ACHN (cell line): Measurements from ENCODE around the gene ACO2.
"Not testable (repeated sequence)": the region's sequence is repeated elsewhere in the genome, so short reads cannot be mapped to it uniquely, and the experiment has no call there.

Experiments used
- DNase-seq: peaks from one replicate; pipeline ENCODE4 v3.0.0-alpha.2; 2015
- in situ Hi-C: cut with HindIII; loops from 2 replicates; pipeline ENCODE4 v1.10.0; 2017; ENCODE audit warnings: low sequenced_read_pairs, low pct_ligation_motif_present, low pct_unique_long_range_greater_than_20kb

The ACO2 gene

GRCh38 chr22:41468381-41469217 is at the start of gene ACO2, which contains the start of gene PHF5A:
ACO2 (plus strand) TSS chr22:41469117; CDS start chr22:41469147, 30 bp downstream.
PHF5A (minus strand) TSS chr22:41468692; CDS start chr22:41468653, 39 bp downstream.
- peak; percentile 95 for DNase-seq
- in situ Hi-C loops = no loop called here

DNA sequence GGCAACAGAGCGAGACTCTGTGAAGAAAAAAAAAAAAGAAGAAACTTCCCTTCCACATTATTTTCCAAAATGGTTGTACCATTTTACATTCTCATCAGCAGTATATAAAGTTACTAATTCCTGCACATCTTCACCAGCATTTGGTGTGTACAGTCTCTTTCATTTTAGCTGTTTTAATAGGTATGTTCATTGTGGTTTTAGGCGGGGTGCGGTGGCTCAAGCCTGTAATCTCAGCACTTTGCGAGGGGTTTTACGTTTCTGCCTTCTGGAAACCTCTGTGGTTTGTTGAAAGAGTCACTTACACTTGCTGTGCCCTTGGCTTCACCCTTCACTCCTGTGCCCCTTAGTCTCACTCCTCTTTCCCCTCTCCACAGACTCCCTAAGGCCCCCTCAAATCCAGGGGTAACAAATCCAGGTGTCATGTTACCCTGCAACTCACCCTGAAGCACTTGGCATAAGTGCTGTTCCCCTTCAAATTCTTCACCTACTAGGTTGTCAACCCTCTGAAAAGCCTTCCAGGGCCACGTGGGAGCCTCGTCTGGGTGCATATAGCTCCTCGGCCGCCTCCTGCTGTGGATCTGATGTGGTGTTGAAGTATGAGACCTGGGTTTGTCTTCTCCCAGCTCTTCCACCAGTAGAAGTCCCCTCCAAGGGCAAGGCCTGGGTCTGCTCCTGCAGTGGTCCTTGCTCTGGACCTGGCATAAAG is 43.1 kb upstream of the ACO2 start:
- in situ Hi-C loops = no loop called here
- DNase-seq = no peak

- no peak for DNase-seq
- in situ Hi-C loops = no loop called here
Observed at GRCh38 chr22:41429232-41429950, 39.5 kb upstream of the ACO2 start.

DNA sequence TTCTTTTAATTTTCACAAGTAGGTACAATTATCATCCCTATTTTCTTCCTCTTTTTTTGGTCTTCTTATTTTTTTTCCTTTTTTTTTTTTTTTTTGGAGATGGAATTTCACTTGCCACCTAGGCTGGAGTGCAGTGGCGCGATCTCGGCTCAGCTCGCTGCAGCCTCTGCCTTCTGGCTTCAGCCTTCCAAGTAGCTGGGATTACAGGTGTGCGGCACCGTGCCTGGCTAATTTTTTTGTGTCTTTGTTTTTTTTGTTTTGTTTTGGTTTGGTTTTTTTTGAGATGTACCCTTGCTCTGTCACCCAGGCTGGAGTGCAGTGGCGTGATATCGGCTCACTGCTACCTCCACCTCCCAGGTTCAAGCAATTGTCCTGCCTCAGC is 39.0 kb upstream of the ACO2 start:
- no peak for DNase-seq
- in situ Hi-C loops = no loop called here

DNA sequence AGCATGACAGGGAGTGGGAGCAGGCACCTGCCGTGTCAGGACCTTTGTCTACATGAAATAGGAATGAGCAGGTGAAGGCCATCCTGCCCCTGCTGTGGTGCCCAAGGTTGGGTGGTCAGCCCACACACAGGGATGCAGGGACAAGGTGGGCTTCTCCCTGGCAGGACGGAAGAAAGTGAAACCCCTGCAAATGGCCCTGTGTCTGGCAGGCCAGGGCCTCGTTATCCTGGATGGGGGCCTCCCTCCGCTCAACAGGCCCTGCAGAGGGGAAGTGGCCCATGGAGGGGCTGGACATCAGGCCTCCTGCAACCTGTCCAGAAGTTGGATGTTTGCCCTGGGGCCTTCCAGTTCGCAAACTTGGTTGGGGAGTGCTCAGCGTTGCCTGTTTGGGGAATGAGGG is 37.3 kb upstream of the ACO2 start:
- DNase-seq = no peak
- in situ Hi-C loops = no loop called here

DNA sequence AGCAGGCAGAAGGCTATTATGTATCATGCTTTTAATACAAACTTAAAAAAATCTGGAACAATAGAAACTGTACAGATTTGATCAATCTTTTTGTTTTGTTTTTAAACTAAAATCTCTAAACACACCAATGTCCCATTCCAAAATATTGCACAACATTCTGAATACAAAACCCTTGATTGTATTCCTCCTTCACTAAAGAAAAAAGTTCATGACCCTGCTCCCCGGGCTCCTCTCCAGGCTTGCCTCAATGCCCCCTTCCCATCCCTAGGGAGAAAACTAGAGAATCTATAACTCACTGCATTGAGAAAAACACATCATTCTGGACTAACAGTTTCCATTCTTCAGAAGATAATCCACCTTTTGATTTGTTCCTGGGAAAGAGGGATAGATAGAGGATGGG is 35.4 kb upstream of the ACO2 start:
- in situ Hi-C loops, DNase-seq: not testable (repeated sequence)

DNA sequence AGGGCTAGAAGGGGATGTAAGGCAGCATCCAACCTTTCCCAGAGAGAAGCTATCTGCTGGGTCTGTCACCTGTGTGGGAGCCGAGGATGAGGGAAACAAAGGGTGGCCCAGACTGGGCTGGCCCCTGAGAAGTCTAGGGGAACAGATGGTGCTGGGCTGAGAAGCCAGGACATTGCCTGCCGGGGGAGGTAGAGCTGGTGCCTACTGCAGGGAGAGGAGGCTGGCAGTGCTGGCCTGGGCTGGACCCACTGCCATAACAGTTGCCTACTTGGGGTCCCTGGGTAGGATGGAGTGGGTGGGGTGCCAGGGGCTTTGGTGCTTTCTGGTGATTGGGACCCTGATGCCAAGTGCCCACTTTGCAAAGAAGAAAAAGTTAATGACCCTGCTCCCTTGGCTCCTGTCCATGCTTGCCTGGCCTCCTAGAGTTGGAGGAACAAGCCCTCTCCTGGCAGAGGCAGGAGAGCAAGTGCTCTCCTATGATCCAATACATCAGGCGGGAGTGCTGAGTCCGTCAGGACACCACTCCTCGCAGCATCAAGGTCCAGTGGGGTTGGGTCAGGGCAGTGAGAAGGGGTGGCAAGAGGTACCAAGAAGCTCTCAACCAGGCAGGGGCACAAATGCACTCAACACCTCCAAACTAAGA is 34.4 kb upstream of the ACO2 start:
- in situ Hi-C loops, DNase-seq: not testable (repeated sequence)

DNA sequence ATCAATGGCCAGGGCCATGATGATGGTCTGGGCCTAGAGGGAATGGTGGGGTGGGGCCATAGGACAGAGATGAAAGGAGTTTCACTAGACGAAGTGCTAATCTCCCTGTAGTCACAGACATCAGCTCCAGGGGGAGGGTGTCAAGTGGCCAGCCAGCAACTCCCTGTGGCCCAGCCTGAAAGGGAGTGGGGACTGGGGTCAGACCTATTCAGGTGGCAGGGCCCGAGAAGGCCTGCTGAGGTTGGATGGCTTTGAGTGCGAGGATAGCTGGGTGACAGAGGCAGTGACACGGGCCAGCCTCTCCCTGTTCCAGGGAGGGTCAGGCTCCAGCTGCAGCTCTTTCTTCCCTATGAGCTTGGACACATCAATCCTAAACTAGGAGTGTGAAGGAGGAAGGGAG is 33.4 kb upstream of the ACO2 start:
- no peak for DNase-seq

GRCh38 chr22:41436322-41437113 is 32.4 kb upstream of the ACO2 start:
- DNase-seq = no peak
- in situ Hi-C loops = no loop called here

More for the DNA sequence above, 33.4 kb upstream of the ACO2 start:
- in situ Hi-C loops = no loop called here

- in situ Hi-C loops = no loop called here
- no peak for DNase-seq
Observed at GRCh38 chr22:41437198-41437597, 31.7 kb upstream of the ACO2 start.

DNA sequence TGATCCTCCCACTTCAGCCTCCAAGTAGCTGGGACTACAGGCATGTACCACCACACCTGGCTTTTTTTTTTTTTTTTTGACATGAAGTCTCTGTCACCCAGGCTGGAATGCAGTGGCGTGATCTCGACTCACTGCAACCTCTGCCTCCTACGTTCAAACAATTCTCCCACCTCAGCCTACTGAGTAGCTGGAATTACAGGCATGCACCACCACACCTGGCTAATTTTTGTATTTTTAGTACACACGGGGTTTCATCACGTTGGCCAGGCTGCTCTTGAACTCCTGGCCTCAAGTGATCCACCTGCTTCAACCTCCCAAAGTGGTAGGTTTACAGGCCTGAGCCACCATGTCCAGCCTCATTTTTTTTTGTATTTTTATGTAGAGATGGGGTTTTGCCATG is 28.4 kb upstream of the ACO2 start:
- in situ Hi-C loops, DNase-seq: not testable (repeated sequence)

DNA sequence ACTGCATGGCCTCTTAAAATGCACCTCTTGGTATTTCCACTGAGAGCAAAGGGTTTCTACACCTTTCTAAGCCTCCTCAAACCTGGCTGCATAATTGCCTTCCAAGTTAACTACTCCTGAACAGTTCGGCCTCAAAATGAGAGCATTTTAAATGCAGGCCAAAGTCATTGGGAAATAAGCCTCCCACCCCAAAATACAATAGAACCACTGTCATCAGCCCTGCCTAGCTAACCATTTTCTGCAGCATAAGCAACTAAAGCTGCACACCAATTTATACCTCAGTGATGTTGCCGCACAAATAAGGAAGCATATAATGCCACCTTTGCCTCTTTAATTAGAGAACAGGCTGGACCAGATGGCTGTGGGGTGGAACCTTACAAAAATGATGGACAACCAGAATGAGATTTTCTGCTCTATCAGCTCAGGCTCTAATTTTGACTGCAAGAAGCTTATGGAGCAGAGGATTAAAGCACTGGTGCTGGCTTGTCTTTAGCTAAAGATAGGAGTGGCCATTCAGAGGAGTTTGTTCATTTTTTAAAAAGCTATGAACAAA is 26.6 kb upstream of the ACO2 start:
- in situ Hi-C loops = no loop called here
- no peak for DNase-seq

DNA sequence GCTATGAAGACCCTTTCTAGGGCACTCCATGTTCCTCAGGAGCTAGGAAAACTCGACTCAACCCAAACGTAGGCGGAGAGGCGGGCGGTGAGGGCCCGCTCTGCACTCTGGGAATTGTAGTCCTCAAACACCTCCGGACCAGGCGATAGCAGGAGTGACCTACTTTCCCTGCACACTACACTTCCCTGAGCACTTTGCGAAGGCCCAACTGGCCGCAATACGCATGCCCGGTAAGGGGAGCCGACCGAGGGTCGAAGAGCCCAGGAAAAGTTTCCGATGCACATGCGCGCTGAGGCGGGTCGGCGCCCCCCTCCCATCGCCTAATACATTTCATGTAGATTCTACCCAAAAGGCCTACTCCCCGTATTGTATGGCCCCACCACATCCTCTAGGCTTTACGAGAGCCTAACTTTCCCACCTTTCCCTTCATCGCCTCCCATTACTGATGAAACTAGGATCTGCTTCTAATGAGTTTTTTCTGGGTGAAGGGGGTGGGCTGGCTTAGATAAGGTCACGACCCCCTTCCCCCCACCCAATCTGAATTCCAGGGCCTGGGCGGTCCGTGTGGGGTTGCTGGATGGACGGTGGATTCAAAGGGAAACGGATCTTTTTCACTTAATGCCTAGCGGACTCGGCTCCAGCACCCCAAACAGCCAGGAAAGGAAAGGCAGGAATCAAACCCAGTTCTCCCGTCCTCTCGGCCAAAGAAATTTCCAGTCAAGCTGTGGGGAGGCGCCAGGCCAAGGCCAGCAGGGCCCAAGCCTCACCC is 24.4 kb upstream of the ACO2 start:
- DNase-seq = peak; percentile 94
- in situ Hi-C loops = no loop called here

GRCh38 chr22:41445129-41446056 is 23.5 kb upstream of the ACO2 start:
- in situ Hi-C loops = no loop called here

DNA sequence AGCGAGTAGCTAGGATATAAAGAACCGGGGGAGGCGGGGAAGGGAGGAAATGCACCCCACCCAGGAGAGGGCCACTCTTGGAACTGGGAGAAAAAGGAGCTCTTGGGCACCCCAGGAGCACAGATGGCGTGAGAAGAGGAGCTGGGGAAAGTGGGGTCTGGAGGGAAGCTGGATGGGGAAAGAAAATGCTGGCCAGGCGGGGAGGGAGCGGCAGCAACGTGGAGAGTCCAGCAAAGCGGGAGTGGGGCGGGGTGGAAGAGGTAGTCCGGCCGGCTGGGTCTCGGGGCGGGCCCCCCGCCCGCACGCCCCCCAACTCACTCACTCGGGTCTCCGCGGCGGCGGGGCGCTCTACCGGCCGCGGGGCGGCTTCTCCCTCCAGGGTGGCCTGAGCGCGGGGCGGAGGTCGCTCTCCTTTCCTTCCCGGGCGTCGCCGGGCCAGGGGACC is 22.8 kb upstream of the ACO2 start:
- in situ Hi-C loops = no loop called here
- DNase-seq = peak; percentile 5

More at GRCh38 chr22:41445129-41446056, 23.5 kb upstream of the ACO2 start:
- DNase-seq = peak; percentile 19
